ENCODE results near the gene STK33.

The STK33 gene

GRCh38 chr11:8403310-8403709 lies 190.7 kb downstream of the STK33 start:
- no peak for DNase-seq

DNA sequence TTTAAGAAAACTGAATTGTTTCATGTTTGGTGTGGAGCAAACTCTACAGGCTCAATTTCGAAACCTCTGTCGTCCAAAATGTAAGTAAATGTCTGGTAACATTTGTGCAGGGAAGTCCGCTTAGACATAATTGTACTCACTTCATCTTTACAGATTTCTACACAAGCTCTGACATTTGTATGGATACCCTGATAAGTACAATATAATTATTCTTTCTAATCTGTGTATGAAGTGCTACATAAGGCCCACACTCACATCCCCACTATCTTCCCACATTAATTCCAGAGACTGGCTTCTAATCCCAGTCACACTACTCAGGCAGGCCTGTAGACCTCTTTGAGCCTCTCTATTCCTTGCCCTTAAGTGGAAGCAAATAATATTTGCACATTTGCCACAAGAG lies 201.1 kb downstream of the STK33 start:
- DNase-seq = no peak

DNA sequence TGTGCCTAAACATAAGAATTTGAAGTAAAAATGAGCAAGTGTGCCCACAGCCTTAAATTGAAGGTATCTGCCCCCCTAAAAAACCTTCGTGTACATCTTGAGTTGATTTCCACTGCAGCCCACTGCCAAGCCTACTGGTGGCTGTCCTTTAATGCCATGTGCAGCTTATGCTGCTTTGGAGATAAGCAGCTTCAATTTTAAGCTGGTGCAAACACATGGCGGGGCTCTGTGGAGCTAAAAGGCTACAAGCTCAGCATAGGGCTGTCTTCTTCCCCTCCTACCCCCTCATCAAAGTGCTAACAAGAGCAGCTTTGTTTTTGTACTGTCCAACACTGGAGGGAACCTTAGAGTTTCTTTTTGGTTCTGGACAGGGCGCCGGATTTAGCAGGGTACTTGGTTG lies 201.9 kb downstream of the STK33 start:
- DNase-seq = no peak

DNA sequence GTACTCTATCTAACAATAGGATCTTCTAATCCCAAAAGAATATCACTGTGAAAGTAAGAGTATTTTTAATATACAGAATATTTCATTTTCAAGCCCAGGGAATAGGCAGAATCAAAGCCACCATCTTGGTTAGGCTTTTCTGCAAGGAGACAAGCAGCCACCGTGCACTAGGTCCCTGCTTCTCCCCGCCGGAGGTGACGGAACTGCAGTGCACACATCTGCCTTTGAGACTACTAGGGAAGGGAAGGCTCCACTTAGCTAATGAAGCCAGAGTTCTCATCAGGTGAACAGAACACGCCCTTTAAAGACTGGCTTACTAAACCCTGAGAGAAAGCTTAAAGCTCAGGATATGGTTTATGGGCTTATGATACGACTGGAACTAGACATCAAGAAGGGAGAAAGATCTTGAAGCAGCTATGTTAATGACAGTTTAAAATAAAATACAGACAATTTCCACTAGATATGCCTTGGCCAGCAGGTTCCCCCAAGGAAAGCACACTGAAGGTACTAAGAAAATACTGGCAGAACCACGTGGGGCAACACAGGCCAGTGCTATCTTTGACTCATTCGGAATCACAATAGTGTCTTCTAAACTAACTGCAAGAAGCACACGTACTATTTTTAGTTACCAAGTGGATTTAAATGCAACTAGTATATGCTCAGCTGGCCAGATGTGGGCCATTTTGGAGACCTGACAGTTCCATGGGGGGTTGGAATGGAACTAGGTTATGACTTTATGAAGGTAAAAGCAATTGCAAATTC lies 203.0 kb downstream of the STK33 start:
- no peak for DNase-seq

DNA sequence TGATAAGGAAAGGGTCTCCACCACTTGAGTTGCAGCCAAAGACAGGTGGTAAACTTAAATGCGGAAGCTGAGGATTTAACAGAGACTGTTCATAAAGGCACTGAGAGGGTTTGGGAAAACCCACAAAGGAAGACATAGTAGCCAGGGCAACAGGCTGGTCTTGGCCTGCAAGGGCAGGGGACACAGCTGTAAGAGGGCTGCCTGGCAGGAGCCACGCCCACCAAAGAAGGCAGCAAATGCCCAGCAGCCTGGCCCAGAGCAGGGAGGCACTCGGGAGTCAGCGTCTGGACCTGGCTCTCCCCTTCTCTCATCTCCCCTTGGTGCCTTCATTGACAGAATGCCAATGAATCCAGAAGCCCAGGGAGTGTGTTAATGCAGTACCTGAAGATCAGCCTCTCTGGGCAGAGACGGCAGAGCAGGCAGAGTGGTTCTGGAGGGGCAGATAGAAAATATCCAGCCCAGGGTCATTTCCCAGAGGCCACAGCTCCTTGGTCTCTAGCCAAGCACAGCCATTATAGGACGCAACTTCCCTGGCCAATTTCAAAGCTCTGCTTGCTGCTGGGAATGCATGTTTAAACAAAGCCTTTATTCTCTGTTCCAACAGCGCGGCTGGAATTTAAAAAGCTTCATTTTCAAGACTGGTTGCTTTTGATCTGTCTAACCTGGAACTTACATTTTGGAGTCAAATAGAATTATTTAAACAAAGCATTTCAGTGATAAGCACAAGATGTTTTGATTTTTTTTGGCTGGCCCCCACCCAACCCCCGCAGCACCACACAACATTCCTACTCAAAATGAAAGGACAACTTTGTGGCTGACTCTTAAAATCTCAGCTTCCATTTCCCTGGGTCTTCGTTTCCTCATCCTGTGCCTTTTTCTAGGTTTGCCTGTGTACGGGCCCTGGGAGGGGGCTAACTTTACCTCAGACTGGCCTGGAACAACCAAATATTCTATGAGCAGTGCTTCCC lies 204.7 kb downstream of the STK33 start:
- no peak for DNase-seq

DNA sequence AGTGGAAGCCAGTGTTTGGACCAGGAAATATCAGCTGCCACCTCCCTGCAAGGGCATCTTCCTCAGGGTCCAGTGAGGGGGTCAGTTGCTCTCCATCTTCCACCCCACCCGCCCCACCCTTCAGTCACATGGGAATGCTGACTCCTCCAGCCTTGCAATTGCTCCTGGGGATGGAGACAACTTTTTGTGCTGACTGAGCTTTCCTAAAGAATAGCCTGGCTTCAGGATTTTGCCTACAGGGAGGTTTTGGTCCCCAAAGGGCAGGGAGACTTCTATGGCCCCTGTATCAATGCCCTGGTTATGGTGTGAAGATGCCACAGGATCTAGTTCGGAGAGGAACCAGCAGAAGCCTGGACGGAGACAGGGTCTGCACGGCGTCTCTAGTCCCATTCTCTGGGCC lies 206.3 kb downstream of the STK33 start:
- no peak for DNase-seq

DNA sequence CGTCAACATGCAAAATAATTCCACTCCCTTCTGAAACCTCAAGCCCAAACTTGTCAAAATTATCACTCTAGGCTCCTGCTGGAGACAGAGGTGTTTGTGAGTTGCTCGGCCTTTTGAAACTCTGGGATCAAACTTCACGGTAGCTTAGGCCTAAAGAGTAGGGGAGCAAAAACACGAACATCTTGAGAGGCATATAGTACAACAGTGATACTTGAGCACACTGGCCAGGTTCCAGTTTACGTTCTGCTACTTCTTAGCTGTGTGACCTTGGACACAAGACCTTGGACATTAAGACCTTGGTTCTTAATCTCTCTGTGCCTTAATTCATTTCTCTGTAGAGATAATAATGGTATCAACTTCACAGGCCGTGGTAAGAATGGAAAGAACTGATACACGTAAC lies 206.9 kb downstream of the STK33 start:
- no peak for DNase-seq

GRCh38 chr11:8386134-8386864 lies 207.7 kb downstream of the STK33 start:
- DNase-seq = no peak

DNA sequence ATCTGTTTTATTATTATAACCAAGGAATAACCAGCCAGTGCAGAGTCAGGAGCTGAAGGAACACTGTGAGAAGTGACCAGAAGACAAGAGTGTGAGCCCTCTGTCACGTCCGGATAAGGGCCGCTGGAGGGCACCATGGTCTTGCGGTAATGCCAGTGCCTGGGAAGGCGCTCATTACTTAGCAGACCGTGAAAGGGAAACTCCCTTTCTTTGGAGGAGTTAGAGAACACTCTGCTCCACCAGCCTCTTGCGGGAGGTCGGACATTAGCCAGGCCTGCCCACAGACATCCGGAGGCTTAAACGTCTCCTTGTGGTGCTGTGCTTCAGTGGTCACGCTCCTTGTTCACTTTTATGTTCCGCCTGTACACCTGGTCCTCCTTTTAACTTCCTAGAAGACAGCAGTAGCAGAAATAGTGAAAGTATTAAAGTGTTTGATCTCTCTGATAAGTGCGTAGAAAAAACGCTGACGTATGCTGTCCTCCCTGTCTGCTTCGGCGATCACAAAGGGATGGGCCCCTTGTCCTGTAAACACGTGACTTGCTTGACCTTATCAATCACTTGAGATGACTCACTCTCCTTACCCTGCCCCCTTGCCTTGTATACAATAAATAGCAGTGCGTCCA lies 209.7 kb downstream of the STK33 start:
- no peak for DNase-seq

DNA sequence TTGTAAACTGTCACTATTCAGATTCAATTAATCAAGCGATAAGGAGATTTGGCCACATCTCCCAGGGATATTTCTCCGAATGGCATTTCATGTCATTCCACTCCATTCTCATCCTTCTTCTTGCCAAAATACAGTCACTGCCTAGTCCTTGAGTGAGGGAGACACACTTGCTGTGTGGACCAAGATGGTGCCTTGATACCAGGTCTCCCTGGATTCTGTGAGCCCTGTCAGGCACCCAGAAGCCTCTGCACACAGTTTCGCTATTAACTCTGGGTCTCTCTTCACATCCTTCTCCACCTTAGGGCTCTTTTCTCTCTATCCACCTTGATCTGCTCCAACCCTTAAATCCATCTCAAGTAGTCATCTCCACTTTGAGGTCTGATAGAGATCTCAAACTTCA lies 210.4 kb downstream of the STK33 start:
- no peak for DNase-seq

DNA sequence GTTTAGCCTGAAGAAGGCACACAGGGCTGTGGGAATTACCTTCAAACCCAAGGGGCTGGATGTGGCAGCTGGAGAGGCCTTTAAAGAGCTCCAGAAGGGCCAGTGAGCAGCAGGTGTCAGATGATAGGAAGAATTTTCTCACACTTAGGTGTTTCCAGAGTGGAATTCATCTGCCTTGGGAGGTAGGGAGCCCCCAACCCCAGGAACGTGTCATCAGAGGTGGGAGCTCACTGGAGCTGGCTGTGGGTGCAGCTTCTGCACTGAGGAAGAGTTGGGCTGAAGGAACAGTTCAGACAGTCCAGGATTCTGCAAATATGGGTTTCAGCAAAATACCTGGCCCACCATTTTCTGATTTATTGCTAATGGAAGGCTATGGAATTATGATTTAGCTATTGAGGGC lies 210.8 kb downstream of the STK33 start:
- DNase-seq = no peak

DNA sequence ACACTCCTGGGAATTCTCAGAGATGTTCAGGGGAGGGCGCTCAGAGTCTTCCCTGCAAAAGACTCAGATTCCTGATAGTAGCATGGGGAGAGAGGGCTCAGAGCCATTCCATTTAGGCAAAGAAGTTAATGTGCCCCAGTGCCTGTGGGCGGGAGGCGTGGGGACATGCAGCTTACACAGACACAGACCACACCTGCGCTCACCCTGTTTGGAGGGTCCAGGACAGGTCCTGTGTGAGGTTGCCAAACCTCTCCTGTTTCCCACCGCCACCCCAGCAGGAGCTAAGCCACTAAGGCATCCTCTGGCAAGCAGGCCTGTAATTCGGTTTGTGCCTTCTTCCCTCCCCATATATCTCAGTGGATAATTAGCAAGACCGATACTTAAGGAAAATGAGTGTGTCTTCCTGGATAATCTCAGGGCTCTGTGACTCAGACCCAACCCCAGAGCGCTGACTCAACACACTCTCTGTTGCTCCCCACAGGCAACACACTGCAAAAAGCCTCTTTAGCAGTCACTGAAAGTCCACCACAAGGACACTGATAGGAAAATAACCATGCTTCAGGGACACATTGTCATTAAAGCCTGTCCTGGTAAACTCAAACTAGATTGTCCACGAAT lies 211.5 kb downstream of the STK33 start:
- no peak for DNase-seq

DNA sequence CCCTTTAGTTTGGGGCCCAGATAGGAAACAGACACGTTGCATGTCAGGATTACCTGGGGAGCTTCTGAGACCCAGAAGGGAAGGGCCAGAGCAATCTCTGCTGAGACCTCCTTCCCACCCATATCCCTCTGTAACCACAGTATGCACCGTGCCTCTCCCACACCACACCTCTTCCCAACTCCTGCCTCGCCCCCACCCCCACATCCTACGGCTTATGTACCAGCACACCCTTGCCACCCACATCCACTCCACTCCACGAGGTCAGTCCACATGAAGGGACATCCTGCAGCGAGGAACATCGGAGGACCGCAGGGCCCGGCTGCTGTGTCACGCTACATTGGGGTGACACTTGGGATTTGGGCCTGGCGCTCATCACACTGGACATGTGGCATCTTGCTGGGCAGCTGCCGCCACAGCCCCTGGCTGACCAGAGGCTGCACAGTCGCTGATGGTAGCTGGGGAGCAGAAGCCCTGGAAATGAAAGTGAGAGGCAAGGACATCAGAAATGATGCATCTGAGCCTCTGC lies 212.1 kb downstream of the STK33 start:
- no peak for DNase-seq

GRCh38 chr11:8381343-8381742 lies 212.7 kb downstream of the STK33 start:
- no peak for DNase-seq

GRCh38 chr11:8375932-8376331 lies 218.1 kb downstream of the STK33 start:
- no peak for DNase-seq

DNA sequence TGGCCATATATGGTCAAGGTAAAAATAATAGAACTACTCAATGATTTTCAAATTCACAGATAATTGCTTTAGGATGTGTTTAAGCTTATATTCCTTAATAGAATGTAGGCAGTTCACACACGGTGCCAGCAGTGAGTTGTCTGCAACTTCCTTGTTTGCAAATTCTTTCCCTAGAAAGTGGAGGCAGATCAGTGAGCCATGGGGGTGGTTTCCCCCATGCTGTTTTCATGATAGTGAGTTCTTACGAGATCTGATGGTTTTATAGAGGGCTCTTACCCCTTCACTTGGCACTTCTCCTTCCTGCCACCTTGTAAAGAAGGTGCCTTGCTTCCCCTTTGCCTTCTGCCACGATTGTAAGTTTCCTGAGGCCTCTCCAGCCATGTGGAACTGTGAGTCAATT lies 218.6 kb downstream of the STK33 start:
- no peak for DNase-seq

- DNase-seq = no peak
These were observed 219.3 kb downstream of the STK33 start for GRCh38 chr11:8374716-8375115.

GRCh38 chr11:8373519-8374432 lies 220.3 kb downstream of the STK33 start:
- no peak for DNase-seq

GRCh38 chr11:8372641-8373381 lies 221.2 kb downstream of the STK33 start:
- no peak for DNase-seq

DNA sequence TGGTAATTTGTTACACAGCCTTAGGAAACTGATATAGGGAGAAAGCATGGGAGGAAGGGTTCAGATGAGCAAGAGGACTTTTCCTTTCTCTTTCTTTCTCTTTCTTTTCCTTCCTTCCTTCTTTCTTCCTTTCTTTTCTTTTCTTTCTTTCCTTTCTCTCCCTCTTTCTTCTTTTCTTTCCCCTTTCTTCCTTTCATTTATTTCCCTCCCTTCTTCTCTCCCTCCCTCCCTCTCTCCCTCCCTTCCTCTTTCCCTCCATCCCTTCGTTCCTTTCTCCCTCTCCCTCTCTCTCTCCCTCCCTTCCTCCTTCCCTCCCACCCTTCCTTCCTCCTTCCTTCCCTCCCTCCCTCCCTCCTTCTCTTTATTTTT lies 222.5 kb downstream of the STK33 start:
- no peak for DNase-seq
